NT2/D1 (cell line): ENCODE results near the gene EIF5A.

Experiments used
- SUZ12 ChIP-seq: IDR thresholded peaks from 2 replicates; pipeline ENCODE4 v1.6.1; 2011; ENCODE audit not compliant: insufficient read length, insufficient read depth; ENCODE audit errors: extremely low read depth
- YY1 ChIP-seq: IDR thresholded peaks from 2 replicates; pipeline ENCODE4 v1.6.1; 2011; ENCODE audit not compliant: insufficient read length, insufficient read depth
- ZNF274 ChIP-seq: IDR thresholded peaks from 2 replicates; pipeline ENCODE4 v1.6.1; 2011; ENCODE audit warnings: mild to moderate bottlenecking, low read depth, low read length

GRCh38 chr17:7315570-7316235, 8.3 kb downstream of the EIF5A start:
- TF ChIP-seq YY1: no peak
- TF ChIP-seq ZNF274: no peak
- no peak for TF ChIP-seq SUZ12
